Measurements from ENCODE around the gene OBP2A.
"Not testable (repeated sequence)": the region's sequence is repeated elsewhere in the genome, so short reads cannot be mapped to it uniquely, and the experiment has no call there.

Gene OBP2A

GRCh38 chr9:135509458-135509857, 36.5 kb upstream of the OBP2A start:
- in situ Hi-C loops (cut with HindIII; ENCODE audit: low sequenced_read_pairs), result no loop called here

- in situ Hi-C loops (cut with HindIII; ENCODE audit: low sequenced_read_pairs), result no loop called here
Observed at GRCh38 chr9:135512241-135512603, 33.7 kb upstream of the OBP2A start.

- in situ Hi-C loops (cut with HindIII; ENCODE audit: low sequenced_read_pairs), result no loop called here
Observed at GRCh38 chr9:135512904-135513303, 33.0 kb upstream of the OBP2A start.

- in situ Hi-C loops (cut with HindIII; ENCODE audit: low sequenced_read_pairs), result no loop called here
Observed at GRCh38 chr9:135513351-135513846, 32.5 kb upstream of the OBP2A start.

GRCh38 chr9:135513906-135514305, 32.0 kb upstream of the OBP2A start:
- in situ Hi-C loops (cut with HindIII; ENCODE audit: low sequenced_read_pairs), result not testable (repeated sequence)

GRCh38 chr9:135514342-135515082, 31.4 kb upstream of the OBP2A start:
- in situ Hi-C loops (cut with HindIII; ENCODE audit: low sequenced_read_pairs), result no loop called here

- in situ Hi-C loops (cut with HindIII; ENCODE audit: low sequenced_read_pairs), result no loop called here
Observed at GRCh38 chr9:135515083-135515951, 30.6 kb upstream of the OBP2A start.

GRCh38 chr9:135516132-135516860, 29.6 kb upstream of the OBP2A start:
- in situ Hi-C loops (cut with HindIII; ENCODE audit: low sequenced_read_pairs), result no loop called here

- in situ Hi-C loops (cut with HindIII; ENCODE audit: low sequenced_read_pairs), result no loop called here
Observed at GRCh38 chr9:135517407-135517822, 28.5 kb upstream of the OBP2A start.

GRCh38 chr9:135519179-135519971, 26.6 kb upstream of the OBP2A start:
- in situ Hi-C loops (cut with HindIII; ENCODE audit: low sequenced_read_pairs), result no loop called here

GRCh38 chr9:135520916-135521607, 24.9 kb upstream of the OBP2A start, which contains the start of gene LCN1:
TSS of gene LCN1 (plus strand) at chr9:135521440. CDS start at chr9:135521498, 58 bp downstream.
- in situ Hi-C loops (cut with HindIII; ENCODE audit: low sequenced_read_pairs), result no loop called here

- in situ Hi-C loops (cut with HindIII; ENCODE audit: low sequenced_read_pairs), result no loop called here
Observed at GRCh38 chr9:135521608-135522095, 24.3 kb upstream of the OBP2A start.

- in situ Hi-C loops (cut with HindIII; ENCODE audit: low sequenced_read_pairs), result no loop called here
Observed at GRCh38 chr9:135522137-135522877, 23.6 kb upstream of the OBP2A start.

- in situ Hi-C loops (cut with HindIII; ENCODE audit: low sequenced_read_pairs), result no loop called here
Observed at GRCh38 chr9:135522931-135523330, 23.0 kb upstream of the OBP2A start.

GRCh38 chr9:135523521-135524129, 22.3 kb upstream of the OBP2A start:
- in situ Hi-C loops (cut with HindIII; ENCODE audit: low sequenced_read_pairs), result no loop called here

GRCh38 chr9:135524130-135524861, 21.6 kb upstream of the OBP2A start:
- in situ Hi-C loops (cut with HindIII; ENCODE audit: low sequenced_read_pairs), result no loop called here

- in situ Hi-C loops (cut with HindIII; ENCODE audit: low sequenced_read_pairs), result no loop called here
Observed at GRCh38 chr9:135525241-135526088, 20.5 kb upstream of the OBP2A start.
